Measurements from ENCODE around the gene SH2D3A. TPM values are rescaled to one million over a fixed set of nuclear protein-coding genes. Genes with fewer than 3 reads are reported as not detected.
"Not testable (repeated sequence)": the region's sequence is repeated elsewhere in the genome, so short reads cannot be mapped to it uniquely, and the experiment has no call there.

SH2D3A gene
- total and polyA plus RNA-seq, 2 of the 4 experiments (the other 2 are of a cell fraction): under 0.01 to 0.09 TPM

GRCh38 chr19:6776045-6776444, 8.8 kb upstream of the SH2D3A start:
- H3K9me3 ChIP-seq (ENCODE audit: control insufficient read depth, insufficient read depth, low read length); H3K56ac ChIP-seq (ENCODE audit: extremely low read depth, insufficient read depth, low read length); H2BK15ac ChIP-seq (ENCODE audit: low read depth, low read length); H3K79me1 ChIP-seq (ENCODE audit: low read depth in 1 of 2, low read length in 2 of 2); H2AK5ac ChIP-seq (ENCODE audit: low read depth, low read length); H3K27me3 ChIP-seq (ENCODE audit: control insufficient read depth, insufficient read depth, low read length); H4K91ac ChIP-seq (ENCODE audit: insufficient read depth, low read depth, low read length); H2AFZ ChIP-seq (replicated peaks; ENCODE audit: low read length, poor library complexity); H4K8ac ChIP-seq (ENCODE audit: low read depth in 2 of 2, low read length in 2 of 2); H4K5ac ChIP-seq (ENCODE audit: low read depth, low read length); H3K4me3 ChIP-seq (ENCODE audit: insufficient read depth, low read depth, low read length); H3K4me1 ChIP-seq (ENCODE audit: control insufficient read depth, insufficient read depth, low read length); H3K9ac ChIP-seq (ENCODE audit: low read depth, low read length); ATAC-seq (ENCODE audit: low read depth); H3K27ac ChIP-seq (ENCODE audit: insufficient read depth, low read length); H3K4ac ChIP-seq (ENCODE audit: low read depth, low read length); BruUV-seq (replicated peaks); H3K4me2 ChIP-seq (ENCODE audit: low read depth, low read length); H3K23ac ChIP-seq (ENCODE audit: low read depth, low read length); H2BK20ac ChIP-seq (ENCODE audit: low read depth, low read length); dilution Hi-C loops (cut with HindIII; ENCODE audit: low sequenced_read_pairs, unreplicated experiment); CTCF ChIA-PET; intact Hi-C loops (cut with micrococcal nuclease); H2BK120ac ChIP-seq (ENCODE audit: low read depth, low read length); H3K9me1 ChIP-seq (ENCODE audit: insufficient read depth, low read length); H3K18ac ChIP-seq (ENCODE audit: low read depth, low read length); POLR2A ChIA-PET (ENCODE audit: unreplicated experiment); H3K14ac ChIP-seq (replicated peaks; ENCODE audit: low read depth, low read length); in situ Hi-C loops (cut with MboI; ENCODE audit: low sequenced_read_pairs); H2AK9ac ChIP-seq (replicated peaks; ENCODE audit: low read depth, low read length, poor library complexity); DNase-seq; H3K36me3 ChIP-seq (ENCODE audit: control insufficient read depth, insufficient read depth, low read length); H4K20me1 ChIP-seq (ENCODE audit: insufficient read depth, low read length): not testable (repeated sequence)
- H2BK5ac ChIP-seq (ENCODE audit: low read depth, low read length, poor library complexity, severe bottlenecking): peak overlapping the region; percentile 45

Data from IMR-90 (cell line).